Measurements from ENCODE around the gene ANKLE1.
"Not testable (repeated sequence)": the region's sequence is repeated elsewhere in the genome, so short reads cannot be mapped to it uniquely, and the experiment has no call there.

ANKLE1 gene

DNA sequence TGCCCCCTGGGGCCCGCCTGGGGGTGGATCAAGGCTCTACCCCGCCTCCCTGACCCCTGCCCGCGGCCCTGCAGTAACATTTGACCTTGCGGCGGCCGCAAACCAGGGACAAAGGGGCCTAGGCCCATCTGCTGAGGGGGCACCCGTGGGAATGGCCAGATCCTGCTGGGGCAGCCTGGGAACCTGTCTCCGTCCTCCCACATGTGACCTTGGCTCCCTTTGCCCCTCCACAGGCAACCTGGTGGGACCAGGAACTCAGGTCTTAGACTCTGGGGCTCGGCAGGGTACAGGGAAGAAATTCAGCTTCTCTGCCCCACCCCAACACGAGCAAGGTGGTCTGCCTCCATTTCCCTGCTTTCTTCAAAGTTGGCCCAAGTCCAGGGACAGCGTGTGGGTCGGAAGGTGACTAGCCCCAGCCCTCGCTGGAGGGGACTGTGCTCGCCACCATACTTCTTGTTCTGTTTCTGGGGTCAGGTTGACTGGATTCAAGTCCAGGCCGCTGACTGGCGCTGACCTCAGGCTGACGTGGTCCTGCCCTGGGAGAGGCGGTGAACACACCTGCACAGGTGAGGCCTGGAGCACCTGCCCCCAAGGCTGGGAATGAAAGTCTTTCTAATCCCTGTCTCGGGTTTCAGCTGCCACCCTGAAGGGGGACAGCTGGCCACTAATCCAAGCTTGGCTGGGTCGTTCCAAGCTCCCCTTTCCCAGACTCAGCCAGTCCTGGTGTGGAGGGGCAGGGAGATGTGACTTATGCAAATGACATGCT lies 33.5 kb upstream of the ANKLE1 start:
- DNase-seq: no peak

DNA sequence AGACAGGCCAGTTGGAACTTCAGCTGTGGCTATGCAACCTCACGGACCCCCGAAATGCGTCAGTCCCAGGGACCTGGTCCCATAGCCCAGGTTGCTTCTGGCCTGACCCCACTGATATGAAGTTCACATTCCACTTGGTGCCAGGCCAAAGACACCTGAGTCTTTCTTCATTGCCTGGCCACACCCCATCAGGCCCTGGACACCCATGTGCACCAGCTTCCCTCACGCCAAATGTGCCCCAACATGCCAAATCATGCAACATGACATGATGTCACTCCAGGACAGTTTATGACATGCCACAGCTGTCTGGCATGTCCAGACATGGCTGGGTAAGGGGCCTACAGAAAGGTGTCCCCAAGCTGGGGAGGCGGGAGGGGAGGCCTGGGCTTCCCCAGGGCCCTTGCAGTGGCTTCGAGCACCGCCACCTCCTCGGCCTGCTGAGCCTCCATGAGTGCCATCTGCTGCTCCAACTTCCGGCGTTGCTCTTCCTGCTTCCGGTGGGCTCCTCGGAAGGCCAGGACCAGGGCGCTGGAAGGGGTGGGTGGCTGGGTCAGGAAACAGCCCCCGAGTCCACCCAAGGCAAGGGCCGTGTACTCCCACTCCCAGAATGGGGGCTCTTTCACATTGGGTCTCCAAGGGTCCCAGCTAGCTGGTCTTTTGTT lies 31.7 kb upstream of the ANKLE1 start:
- DNase-seq: no peak

DNA sequence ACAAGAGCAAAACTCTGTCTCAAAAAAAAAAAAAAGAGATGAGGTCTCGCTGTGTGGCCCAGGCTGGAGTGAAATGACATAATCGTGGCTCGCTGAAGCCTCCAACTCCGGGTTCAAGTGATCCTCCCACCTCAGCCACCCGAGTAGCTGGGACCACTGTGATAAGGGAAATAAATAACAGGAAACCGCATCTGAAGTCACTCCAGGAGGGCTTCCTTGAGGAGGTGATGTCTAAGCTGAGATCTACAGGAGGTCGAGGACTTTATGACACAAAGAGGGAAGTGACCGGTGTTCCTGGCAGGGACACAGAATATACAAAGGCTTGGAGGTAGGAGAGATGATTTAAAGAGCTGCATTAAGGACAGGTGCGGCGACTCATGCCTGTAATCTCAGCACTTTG lies 27.1 kb upstream of the ANKLE1 start:
- DNase-seq: no peak

DNA sequence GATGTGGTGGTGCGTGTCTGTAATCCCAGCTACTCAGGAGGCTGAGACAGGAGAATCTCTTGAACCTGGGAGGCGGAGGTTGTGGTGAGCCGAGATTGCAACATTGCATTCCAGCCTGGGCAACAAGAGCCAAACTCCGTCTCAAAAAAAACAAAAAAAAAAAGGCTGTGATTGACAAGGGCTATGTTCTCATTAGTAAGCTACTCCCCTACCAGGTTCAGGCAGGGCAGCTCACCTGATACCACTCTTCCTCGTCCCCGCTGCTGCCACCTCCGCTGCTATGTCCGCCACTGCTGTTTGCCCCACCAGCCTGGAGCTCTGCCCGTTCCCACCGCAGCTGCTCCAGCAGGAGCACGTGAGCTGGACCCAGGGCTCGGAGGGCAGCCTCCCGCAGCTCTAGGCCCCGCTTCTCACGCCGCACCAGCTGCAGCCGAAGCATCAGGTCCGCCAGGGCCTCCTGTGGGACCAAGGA lies 26.5 kb upstream of the ANKLE1 start:
- DNase-seq: no peak

DNA sequence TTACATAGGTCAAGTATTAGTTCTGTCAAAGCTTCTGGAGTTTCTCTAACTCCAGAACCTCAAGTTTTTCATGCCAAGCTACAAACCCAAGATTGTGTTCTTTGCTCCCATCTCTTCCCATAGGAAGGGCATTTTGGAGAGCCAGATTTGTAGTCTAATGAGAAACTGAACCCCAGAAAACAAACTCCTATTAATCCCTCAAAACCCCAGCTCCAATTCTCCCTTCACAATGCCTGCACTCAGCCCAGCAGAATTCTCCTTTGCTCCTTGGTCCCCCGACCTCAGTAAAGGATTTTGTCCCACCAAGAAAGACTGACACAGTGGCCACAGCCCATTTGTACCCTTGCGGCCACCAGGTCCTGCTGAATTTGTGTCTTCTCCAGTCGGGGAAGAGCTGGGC lies 25.6 kb upstream of the ANKLE1 start:
- no peak for DNase-seq

DNA sequence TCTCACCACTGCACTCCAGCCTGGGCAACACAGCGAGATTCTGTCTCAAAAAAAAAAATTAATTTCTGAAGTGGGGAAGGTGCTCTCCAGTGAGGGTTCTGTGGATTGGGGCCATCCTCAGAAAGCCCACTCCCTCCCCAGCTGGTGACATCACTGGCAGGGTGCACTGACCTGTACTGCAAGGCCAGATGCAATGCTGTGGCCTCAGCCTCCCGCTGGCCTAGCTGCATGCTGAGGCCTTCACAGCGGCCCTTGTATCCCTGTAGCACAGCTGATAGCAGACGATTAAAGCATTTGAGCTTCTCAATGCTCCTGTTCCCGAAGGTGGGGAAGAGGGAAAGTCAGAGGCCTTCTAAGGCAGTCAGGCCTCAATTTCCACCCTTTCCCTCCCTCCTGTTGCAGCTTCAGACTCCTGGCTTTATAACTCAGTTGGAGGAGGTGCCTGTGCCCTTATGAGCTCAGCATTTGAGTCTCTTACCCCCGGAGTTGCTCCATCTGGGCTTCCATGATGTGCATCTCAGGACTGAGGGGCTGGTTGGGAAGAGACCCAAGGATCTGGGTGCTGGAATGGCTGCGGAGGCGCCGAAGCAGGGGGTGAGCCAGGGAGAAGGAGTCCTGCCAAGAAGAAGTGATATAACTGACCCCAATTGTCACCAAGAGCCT lies 22.5 kb upstream of the ANKLE1 start:
- DNase-seq: no peak

DNA sequence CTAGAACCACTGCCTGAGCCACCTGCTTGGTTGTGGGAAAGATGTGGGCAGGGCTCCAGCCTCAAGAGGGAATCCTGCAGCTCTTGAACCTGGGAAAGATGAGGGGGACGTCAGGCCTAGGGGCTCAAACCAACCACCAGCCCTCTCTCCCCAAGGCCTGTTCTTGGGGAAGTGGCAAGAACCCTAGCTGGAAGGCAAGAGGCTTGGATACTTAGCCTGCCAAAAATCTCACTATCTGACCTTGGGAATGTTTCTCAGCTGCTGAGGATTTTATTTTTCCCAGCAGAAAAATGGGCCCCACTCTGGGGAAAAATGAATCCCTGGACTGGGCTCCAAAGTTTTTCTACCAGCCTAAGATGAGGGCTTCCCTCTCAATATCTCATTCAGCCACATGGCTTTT lies 21.8 kb upstream of the ANKLE1 start:
- DNase-seq: no peak

DNA sequence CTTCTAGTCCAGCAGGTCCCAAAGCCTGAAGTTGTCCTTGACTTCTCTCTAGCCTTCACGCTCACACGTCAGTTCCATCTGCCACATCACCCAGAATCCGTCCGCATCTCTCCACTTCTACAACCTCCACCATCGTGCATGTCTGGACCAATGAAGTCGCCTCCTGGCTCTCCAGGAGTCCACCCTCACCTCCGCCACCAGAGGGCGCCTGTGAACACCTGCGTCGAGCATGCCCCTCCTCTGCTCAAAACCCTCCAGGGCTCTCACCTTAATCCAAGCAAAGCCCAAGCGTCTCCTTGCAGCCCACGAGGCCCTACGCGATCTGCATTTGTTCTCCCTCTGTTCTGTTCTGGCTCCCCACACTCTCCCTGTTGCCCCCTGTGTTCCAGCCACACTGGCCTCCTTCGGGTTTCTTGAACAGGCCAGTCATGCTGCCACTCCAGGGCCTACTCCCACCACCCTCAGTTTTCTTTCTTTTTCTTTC lies 20.8 kb upstream of the ANKLE1 start:
- no peak for DNase-seq

DNA sequence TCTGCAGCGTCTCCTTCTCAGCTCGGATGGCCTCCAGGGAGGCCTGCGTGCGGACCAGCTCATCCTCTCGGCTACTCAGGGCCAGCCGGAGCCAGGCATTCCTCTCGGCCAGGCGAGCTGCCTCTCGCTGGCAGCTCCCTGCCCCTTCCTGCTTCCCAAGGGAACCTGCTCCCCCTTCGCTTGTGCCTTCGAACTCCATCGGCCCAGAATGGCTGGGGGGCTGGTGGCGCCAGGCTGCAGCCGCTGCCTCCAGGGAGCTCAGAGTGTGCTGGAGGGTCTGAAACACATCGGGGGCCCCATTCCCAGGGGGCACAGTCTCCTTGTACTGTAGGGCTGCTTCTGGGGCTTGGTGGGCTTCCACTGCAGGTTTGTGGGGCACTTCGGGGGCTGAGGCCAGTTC lies 19.1 kb upstream of the ANKLE1 start:
- DNase-seq: no peak

DNA sequence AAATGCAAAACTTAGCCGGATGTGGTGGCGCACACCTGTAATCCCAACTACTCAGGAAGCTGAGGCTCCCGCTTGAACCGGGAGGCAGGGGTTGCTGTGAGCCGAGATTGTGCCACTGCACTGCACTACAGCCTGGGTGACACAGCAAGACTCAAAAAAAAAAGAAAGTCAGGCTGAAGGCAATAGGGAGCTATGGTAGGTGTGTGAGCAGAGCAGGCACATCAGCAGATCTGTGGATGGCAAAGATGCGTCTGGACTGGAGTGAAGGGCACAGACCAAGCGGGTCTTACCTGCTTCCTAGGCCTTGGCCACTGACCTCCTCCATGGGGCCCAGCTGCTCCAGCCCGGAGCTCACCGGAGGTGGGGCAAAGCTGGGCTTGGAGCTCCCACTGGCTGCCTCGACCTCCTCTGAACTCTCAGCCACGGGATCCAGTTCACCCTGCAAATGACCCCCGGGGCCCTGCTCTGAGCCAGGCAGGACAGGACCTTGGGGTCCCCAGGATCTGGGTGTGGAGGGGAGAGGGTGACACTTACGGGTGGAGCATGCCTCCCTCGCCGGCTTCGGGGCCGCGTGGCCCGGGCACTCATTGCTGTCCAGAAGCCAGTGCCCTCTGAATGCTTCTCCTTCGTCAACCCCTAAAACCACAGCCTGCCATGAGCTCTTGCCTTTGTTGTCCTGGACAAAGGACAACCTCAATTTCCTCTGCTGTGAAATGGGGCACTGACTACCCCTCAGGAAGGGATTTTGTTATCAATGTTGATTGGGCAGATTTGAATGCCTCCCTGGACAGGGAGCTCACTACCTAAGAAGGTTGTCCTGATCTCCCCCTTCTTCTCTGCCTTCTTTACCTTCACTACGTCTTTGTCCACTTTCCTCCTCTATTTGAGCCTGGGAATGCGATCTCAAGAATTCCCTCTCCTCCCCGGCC lies 17.7 kb upstream of the ANKLE1 start:
- no peak for DNase-seq

DNA sequence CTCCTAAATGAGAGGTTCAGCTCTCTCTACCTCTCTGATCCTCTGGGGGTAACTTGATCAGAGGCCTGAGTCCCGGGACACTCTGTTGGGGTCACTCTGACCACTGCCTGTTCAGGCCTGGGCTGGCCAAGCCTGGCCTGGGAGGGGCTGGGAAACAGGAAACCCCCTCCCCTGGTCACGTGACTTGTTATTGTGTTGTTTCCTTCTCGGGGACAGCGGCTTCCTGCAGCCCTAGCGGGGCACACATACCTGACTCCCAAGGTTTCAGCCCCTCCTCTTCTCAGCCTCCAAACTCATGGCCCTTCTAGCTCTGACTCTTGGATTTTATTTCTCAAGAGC lies 17.1 kb upstream of the ANKLE1 start, which contains the start of gene USHBP1:
TSS of gene USHBP1 (minus strand) at position 105 of the 339 bp plus-strand sequence. CDS start 446 bp downstream, outside the sequence.
- no peak for DNase-seq

DNA sequence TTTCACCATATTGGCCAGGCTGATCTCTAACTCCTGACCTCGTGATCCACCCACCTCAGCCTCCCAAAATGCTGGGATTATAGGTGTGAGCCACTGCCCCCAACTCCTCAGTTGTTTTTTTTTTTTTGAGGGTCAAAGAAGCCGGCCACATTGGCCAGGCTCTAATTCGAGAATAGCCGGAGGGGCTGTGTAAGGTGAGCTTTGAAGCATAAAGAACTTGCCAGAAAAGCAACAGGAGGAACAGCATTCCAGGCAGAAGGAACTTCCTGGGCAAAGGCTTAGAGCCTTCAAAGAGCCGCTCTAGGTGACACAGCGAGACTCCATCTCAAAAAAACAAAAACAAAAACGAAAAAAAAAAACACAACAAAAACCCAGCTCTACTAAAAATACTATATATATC lies 15.7 kb upstream of the ANKLE1 start:
- DNase-seq: no peak

DNA sequence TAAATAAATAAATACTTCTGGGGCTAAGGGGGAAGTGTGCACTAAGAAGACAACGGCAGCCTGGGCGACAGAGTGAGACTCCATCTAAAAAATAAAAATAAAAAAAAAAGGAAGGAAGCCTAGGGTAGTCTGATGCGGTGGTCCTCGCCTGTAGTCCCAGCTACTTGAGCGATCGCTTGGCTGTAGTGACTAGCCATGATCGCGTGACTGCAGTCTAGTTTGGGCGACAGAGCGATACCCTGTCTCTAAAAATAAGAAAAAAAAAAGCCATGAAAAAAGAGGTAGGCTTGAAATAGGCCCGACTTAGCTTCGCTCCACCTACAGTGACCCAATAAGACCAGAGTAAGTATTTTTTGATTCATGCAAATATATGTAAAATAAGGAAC lies 15.1 kb upstream of the ANKLE1 start:
- no peak for DNase-seq

DNA sequence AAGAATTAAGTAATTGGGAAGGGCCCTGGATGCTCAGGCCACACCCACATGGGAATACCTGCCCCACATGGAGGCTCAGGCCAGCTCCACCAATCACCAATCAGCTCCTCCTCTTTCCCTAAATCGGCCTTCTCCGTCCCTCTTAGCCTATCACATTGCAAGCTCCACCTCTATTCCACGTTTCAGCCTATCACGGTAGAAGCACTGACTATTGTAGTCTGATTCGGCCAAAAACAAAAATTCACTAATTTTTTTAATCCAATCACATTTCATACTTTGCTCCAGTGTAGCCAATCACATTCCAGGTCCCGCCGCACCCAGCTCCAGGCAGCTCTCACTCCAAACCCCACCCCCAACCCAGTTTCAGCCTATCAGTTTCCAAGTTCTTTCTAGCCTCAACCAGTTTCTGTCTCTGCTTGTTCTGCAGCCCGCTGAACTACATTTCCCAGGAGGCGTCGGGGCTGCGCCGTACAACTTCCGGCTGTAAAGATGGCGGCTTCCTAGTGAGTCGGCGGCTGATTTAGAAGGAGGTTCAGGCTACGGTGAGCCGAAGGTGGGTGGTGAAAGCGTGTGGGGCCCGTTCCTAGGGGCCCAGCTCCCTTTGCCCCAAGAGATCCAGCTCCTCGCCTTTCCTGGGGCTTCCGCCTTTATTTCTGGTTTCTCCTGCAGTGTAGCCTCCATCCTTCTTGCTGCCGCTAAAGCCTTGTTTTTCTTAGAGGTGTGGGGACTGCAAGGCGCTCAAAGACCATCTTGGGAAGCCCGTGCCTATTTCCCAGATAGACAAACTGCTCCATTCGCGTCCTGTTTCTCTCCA lies 14.5 kb upstream of the ANKLE1 start, which contains the start of gene BABAM1:
TSS of gene BABAM1 (plus strand) at position 469 of the 814 bp plus-strand sequence. CDS start 1,364 bp downstream, outside the sequence.
- peak; percentile 96 to 99 for DNase-seq

DNA sequence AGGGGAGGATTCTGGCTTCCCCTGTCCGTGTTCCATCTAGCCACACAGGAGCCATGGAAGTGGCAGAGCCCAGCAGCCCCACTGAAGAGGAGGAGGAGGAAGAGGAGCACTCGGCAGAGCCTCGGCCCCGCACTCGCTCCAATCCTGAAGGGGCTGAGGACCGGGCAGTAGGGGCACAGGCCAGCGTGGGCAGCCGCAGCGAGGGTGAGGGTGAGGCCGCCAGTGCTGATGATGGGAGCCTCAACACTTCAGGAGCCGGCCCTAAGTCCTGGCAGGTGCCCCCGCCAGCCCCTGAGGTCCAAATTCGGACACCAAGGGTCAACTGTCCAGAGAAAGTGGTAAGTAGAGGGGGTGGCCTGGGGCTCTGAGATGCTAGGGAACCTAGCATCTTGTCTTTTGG lies 12.9 kb upstream of the ANKLE1 start:
- DNase-seq: no peak

DNA sequence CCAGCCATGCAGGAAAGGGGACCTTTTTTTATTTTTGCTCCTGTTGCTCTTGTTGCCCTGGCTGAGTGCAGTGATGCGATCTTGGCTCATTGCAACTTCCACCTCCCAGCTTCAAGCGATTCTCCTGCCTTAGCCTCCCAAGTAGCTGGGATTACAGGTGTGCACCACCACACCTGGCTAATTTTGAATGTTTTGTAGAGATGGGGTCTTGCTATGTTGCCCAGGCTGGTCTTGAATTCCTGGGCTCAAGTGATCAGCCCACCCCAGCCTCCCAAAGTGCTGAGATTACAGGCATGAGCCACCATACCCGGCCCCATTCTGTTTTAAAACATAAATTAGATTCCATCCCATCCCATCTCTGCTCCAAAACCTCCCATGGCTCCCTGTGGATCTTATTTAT lies 6.8 kb upstream of the ANKLE1 start:
- not testable (repeated sequence) for DNase-seq

DNA sequence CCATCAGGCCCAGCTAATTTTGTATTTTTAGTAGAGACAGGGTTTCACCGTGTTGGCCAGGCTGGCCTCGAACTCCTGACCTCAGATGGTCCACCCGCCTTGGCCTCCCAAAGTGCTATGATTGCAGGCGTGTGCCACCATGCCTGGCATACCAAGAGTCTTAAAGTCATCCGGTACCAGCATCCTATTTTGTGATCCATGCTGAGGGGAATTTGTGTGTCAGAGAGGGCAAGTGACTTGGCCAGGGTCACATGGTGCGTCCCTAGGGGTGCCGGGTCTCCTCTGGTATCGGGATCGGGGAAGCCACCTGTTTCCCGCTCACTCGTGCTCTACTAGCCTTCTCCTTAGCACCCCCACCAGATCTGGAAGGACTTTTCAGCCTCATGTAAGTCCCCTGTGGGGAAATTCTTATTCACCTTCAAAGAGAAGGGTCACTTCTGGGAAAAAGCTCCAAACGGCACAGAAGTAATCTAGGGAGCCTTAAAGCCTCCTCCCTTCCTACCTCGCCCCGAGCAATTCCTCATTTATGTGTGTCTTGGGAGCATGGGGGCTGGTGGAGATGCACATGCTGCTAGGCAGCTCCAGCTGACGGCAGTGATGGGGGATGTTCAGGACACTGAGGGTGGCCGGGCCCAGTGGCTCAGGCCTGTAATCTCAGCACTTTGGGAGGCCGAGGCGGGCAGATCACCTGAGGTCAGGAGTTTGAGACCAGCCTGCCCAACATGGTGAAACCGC lies 6.1 kb upstream of the ANKLE1 start:
- no peak for DNase-seq

DNA sequence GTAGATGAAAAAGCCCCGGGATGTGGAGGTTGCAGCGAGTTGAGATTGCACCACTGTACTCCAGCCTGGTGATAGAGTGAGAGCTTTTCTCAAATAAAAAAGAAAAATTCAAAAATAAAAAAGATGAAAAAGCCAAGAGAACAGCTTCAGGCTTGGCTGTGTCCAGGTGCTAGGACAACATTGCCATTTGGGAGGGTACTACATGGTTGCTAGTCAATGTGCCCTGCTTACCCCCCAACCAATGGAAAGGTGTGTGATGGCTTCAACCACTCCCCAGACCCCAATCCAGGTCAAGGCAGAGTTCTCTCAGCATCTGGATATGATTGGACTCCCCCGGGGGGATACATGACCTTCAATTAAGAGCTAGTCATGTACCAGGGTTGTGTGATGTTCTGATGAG lies 2.3 kb upstream of the ANKLE1 start:
- DNase-seq: no peak

DNA sequence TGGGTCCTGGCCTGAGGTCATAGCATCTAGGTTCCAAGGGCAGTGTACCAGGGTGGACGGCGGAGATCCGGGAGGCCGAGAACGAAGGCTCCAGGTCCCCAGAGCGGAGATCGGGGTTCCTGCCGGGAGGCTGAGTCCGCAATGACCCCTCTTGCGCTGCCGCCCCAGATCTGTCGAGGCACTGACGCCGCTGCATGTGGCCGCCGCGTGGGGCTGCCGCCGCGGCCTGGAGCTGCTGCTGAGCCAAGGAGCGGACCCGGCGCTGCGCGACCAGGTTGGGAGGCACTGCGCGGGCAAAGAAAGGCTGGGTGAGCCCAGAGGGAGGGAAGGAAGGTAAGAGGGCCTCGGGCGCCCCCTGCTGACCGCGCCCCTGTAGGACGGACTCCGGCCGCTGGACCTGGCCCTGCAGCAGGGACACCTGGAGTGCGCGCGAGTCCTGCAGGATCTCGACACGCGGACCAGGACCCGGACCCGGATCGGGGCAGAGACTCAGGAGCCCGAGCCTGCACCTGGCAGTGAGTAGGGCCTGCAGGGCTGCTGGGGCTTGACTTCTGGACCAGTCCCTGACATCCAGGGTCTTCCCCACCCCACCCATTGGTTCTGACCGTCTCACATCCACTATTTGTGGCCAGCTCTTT lies 906 bp downstream of the ANKLE1 start:
- peak in 1 of 2 experiments; percentile 34 for DNase-seq

DNA sequence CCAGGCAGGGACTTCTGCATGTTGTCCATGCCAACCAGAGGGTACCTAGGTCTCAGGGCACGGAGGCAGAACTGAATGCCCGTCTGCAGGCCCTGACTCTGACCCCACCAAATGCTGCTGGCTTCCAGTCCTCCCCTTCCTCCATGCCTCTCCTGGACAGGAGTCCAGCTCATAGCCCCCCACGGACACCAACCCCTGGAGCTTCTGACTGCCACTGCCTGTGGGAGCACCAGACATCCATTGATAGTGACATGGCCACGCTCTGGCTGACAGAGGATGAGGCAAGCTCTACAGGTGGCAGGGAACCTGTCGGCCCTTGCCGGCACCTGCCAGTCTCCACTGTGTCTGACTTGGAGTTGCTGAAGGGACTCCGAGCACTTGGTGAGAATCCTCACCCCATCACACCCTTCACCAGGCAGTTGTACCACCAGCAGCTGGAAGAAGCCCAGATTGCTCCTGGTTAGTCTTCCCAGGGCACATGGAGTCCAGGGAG lies 1.8 kb downstream of the ANKLE1 start:
- no peak for DNase-seq

Measured in cerebellar nuclear complex (tissue), 1 donor.